ENCODE data around the gene GUK1. TPM values are rescaled to one million over a fixed set of nuclear protein-coding genes. Genes with fewer than 3 reads are reported as not detected.

GUK1 gene
- total and polyA plus RNA-seq, 2 of the 4 experiments (the other 2 are of a cell fraction), result 465 to 548 TPM

DNA sequence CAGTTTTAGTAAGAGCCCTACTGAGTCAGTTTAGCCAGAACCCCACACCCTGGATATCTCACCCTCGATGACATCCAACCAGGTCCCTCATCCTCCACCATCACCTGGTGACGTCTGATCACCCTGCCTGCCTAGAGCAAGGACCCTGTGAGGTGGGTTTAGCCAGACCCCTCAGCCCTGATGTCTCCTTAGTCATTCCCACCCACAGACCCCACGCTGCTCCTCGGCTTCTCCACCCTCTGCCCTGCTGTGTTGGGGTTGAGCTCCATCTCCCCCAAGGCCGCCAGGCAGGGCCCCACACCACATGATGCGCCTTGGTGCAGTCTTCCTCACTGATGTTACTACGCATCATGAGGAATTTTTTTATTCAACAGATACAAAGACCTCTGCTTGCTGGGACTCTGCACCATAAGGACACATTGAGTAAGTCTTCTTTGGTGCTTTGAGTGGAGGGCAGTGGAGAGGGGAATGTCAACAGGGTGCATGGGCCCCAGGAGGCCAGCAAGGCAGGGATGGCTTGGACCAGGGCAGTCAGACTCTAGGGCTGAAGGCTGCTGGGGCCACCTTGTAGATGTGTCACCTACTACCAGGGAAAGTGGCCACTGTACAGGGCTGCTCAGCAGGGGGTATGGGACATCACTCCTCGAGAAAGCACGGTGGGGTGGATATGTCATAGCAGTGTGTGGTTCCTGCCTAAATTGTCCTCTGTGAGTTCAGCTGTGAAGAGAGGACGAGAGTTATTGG is 23.9 kb downstream of the GUK1 start:
- dilution Hi-C loops (cut with HindIII; ENCODE audit: low sequenced_read_pairs, unreplicated experiment), result no loop called here
- POLR2A ChIA-PET (ENCODE audit: unreplicated experiment), result no interaction called here
- no peak overlapping the region for H4K8ac ChIP-seq (ENCODE audit: low read depth in 2 of 2, low read length in 2 of 2)

More for the DNA sequence above, 23.9 kb downstream of the GUK1 start:
- no peak overlapping the region for H2AFZ ChIP-seq (replicated peaks; ENCODE audit: low read length, poor library complexity)
- ATAC-seq (ENCODE audit: low read depth), result no peak
- H2AK9ac ChIP-seq (replicated peaks; ENCODE audit: low read depth, low read length, poor library complexity), result peak overlapping the region; percentile 82
- no peaks in the 10 kb centered on the region for H4K20me1 ChIP-seq (ENCODE audit: insufficient read depth, low read length)
- H2BK120ac ChIP-seq (ENCODE audit: low read depth, low read length), result no peak overlapping the region
- H3K9me1 ChIP-seq (ENCODE audit: insufficient read depth, low read length), result peaks cover 14% of the 10 kb centered on the region; the same call in 1 of the 2 replicates
- H3K4me1 ChIP-seq (ENCODE audit: control insufficient read depth, insufficient read depth, low read length), result peaks cover 12% of the 10 kb centered on the region
- H3K27ac ChIP-seq (ENCODE audit: insufficient read depth, low read length), result no peak overlapping the region
- no peak overlapping the region for H2BK15ac ChIP-seq (ENCODE audit: low read depth, low read length)
- H3K4me2 ChIP-seq (ENCODE audit: low read depth, low read length), result no peak overlapping the region
- in situ Hi-C loops (cut with MboI; ENCODE audit: low sequenced_read_pairs), result no loop called here
- H4K5ac ChIP-seq (ENCODE audit: low read depth, low read length), result no peak overlapping the region
- no peak for DNase-seq
- no peak overlapping the region for H2BK5ac ChIP-seq (ENCODE audit: low read depth, low read length, poor library complexity, severe bottlenecking)
- H3K23ac ChIP-seq (ENCODE audit: low read depth, low read length), result no peak overlapping the region
- H3K4me3 ChIP-seq (ENCODE audit: insufficient read depth, low read depth, low read length), result no peak overlapping the region
- WGBS, 2 experiments (ENCODE audit: extremely low coverage in 2 of 2, insufficient read length in 1 of 2), result 100% methylated on average over 1 of the region's 10 CpGs; no CpG with 5 or more reads in 1 of the 2 experiments
- H3K9me3 ChIP-seq (ENCODE audit: control insufficient read depth, insufficient read depth, low read length), result no peaks in the 10 kb centered on the region
- no peaks in the 10 kb centered on the region for H3K36me3 ChIP-seq (ENCODE audit: control insufficient read depth, insufficient read depth, low read length)
- H3K9ac ChIP-seq (ENCODE audit: low read depth, low read length), result no peak overlapping the region
- peaks cover 7 to 30% of the 10 kb centered on the region in 2 experiments; a peak in 3 of 4 replicates for H3K79me1 ChIP-seq (ENCODE audit: low read depth in 1 of 2, low read length in 2 of 2)
- H4K91ac ChIP-seq (ENCODE audit: insufficient read depth, low read depth, low read length), result no peak overlapping the region
- no peak overlapping the region for H3K4ac ChIP-seq (ENCODE audit: low read depth, low read length)
- CTCF ChIA-PET, result interaction anchor here (0.7 kb wide), 1 partner anchor 48 kb away, joined by 3 read pairs; no protein-coding TSS in a partner anchor
- 0 out of 2 replicates have a peak overlapping the region, but pooled peaks have one; percentile 30 for H2AK5ac ChIP-seq (ENCODE audit: low read depth, low read length)
- TF ChIP-seq NFE2L2 (IDR thresholded peaks at IDR 0.05; ENCODE audit: low read depth, low read length) (no peak), MXI1 (IDR thresholded peaks at IDR 0.05; ENCODE audit: borderline replicate concordance, low read depth, low read length) (no peak), RFX5 (IDR thresholded peaks at IDR 0.05; ENCODE audit: low read depth, low read length) (no peak), RAD21 (IDR thresholded peaks at IDR 0.05; ENCODE audit: low read length) (no peak), POLR2A (IDR thresholded peaks at IDR 0.05; ENCODE audit: low read depth, low read length) (no peak), CHD1 (IDR thresholded peaks at IDR 0.05; ENCODE audit: low read depth, low read length) (no peak), BHLHE40 (IDR thresholded peaks at IDR 0.05; ENCODE audit: low read depth, low read length) (no peak), MAZ (IDR thresholded peaks at IDR 0.05; ENCODE audit: borderline replicate concordance, low read depth, low read length) (no peak)
- TF ChIP-seq, protein P1, sequence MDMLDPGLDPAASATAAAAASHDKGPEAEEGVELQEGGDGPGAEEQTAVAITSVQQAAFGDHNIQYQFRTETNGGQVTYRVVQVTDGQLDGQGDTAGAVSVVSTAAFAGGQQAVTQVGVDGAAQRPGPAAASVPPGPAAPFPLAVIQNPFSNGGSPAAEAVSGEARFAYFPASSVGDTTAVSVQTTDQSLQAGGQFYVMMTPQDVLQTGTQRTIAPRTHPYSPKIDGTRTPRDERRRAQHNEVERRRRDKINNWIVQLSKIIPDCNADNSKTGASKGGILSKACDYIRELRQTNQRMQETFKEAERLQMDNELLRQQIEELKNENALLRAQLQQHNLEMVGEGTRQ (IDR thresholded peaks at IDR 0.05; ENCODE audit: low read depth, low read length), result no peak
- TF ChIP-seq, protein P2, sequence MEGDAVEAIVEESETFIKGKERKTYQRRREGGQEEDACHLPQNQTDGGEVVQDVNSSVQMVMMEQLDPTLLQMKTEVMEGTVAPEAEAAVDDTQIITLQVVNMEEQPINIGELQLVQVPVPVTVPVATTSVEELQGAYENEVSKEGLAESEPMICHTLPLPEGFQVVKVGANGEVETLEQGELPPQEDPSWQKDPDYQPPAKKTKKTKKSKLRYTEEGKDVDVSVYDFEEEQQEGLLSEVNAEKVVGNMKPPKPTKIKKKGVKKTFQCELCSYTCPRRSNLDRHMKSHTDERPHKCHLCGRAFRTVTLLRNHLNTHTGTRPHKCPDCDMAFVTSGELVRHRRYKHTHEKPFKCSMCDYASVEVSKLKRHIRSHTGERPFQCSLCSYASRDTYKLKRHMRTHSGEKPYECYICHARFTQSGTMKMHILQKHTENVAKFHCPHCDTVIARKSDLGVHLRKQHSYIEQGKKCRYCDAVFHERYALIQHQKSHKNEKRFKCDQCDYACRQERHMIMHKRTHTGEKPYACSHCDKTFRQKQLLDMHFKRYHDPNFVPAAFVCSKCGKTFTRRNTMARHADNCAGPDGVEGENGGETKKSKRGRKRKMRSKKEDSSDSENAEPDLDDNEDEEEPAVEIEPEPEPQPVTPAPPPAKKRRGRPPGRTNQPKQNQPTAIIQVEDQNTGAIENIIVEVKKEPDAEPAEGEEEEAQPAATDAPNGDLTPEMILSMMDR (conservative IDR thresholded peaks at IDR 0.05; ENCODE audit: low read depth, low read length), result no peak
- TF ChIP-seq, protein P3, sequence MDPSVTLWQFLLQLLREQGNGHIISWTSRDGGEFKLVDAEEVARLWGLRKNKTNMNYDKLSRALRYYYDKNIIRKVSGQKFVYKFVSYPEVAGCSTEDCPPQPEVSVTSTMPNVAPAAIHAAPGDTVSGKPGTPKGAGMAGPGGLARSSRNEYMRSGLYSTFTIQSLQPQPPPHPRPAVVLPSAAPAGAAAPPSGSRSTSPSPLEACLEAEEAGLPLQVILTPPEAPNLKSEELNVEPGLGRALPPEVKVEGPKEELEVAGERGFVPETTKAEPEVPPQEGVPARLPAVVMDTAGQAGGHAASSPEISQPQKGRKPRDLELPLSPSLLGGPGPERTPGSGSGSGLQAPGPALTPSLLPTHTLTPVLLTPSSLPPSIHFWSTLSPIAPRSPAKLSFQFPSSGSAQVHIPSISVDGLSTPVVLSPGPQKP (IDR thresholded peaks at IDR 0.05; ENCODE audit: borderline replicate concordance, low read depth, low read length), result no peak
- intact Hi-C loops (cut with micrococcal nuclease), result no loop called here
- no TSS peak for BruUV-seq (replicated peaks)
- H3K18ac ChIP-seq (ENCODE audit: low read depth, low read length), result no peak overlapping the region
- no peak overlapping the region for H3K56ac ChIP-seq (ENCODE audit: extremely low read depth, insufficient read depth, low read length)
- no peaks in the 10 kb centered on the region for H3K27me3 ChIP-seq (ENCODE audit: control insufficient read depth, insufficient read depth, low read length)
- H3K14ac ChIP-seq (replicated peaks; ENCODE audit: low read depth, low read length), result no peak overlapping the region
- no peak overlapping the region for H2BK20ac ChIP-seq (ENCODE audit: low read depth, low read length)
